HCT116 (cell line): ENCODE data around the gene BMPER. TPM values are rescaled to one million over a fixed set of nuclear protein-coding genes. Genes with fewer than 3 reads are reported as not detected.

Experiments used
- ATAC-seq: fragments of 200-7000 bp; cut with Tn5 transposase; 2 replicates; pipeline ENCODE4 v1.9.1; 2020; ENCODE audit warnings: mild to moderate bottlenecking, moderate library complexity
- BruUV-seq: library from RNA; stranded (reverse); fragments of 400-500 nt; replicated peaks from 2 replicates; lab custom pipeline; 2021; lab: Mats Ljungman, UMichigan
- CTCF ChIA-PET: fragments of 300-600 bp; sonication (Branson Sonifier 250); formaldehyde crosslinking; loops from one replicate; lab custom pipeline; 2021; ENCODE audit warnings: antibody characterized with exemption; lab: Charles Lee
- POLR2A ChIA-PET: fragments of 300-600, 350-600 bp; sonication (Branson Sonifier 250); formaldehyde crosslinking; loops from one replicate; lab custom pipeline; 2021; ENCODE audit warnings: antibody characterized with exemption; lab: Charles Lee
- RAD21 ChIA-PET, 2 experiments: fragments of 300-600 bp; sonication (Branson Sonifier 250); formaldehyde crosslinking; loops; one replicate each; lab custom pipeline; 2023; ENCODE audit warnings: low total read pairs in 2 of 2; ENCODE audit not compliant: uncharacterized antibody in 2 of 2, unreplicated experiment in 2 of 2, low non-redundant PET in 1 of 2; lab: Charles Lee
- DNase-seq: peaks from one replicate; pipeline ENCODE4 v3.0.0-alpha.2; 2010; ENCODE audit warnings: low read depth, low spot score
- H2AFZ ChIP-seq: fragments of 200-600 bp; shearing (Covaris generic), sonication (generic); 2 replicates; pipeline ENCODE4 v1.6.1; 2017; ENCODE audit warnings: low read depth, mixed run types, mixed read lengths, antibody characterized with exemption, low read length; ENCODE audit not compliant: poor library complexity, severe bottlenecking
- H3K27ac ChIP-seq: 2 replicates; pipeline ENCODE4 v1.5.1; 2012; ENCODE audit warnings: low read depth, low read length
- H3K27me3 ChIP-seq: fragments of 200-600 bp; sonication (generic); 2 replicates; pipeline ENCODE4 v1.6.1; 2016; ENCODE audit warnings: mixed run types, low read length, mixed read lengths; ENCODE audit not compliant: insufficient read depth
- H3K36me3 ChIP-seq, 2 experiments: fragments of 200-500 bp in 1 of 2; fragments of 200-600 bp in 1 of 2; sonication (Bioruptor generic) in 1 of 2; sonication (generic) in 1 of 2; 2 replicates each; pipeline versions ENCODE4 v1.5.1 to v1.6.1; 2014 to 2016; ENCODE audit warnings: low read length in 2 of 2, inconsistent platforms in 1 of 2, mixed read lengths in 1 of 2, mixed run types in 1 of 2; ENCODE audit not compliant: insufficient read depth in 2 of 2, control insufficient read depth in 1 of 2
- H3K4me1 ChIP-seq, 2 experiments: fragments of 200-600 bp in 1 of 2; sonication (generic) in 1 of 2; 2 replicates each; pipeline versions ENCODE4 v1.5.1 to v1.6.1; 2012 to 2017; ENCODE audit warnings: low read length in 2 of 2, inconsistent platforms in 1 of 2, mild to moderate bottlenecking in 1 of 2, mixed read lengths in 1 of 2, mixed run types in 1 of 2, moderate library complexity in 1 of 2; ENCODE audit not compliant: insufficient read depth in 2 of 2, control insufficient read depth in 1 of 2
- H3K4me2 ChIP-seq: fragments of 200-600 bp; sonication (generic); 2 replicates; pipeline ENCODE4 v1.6.1; 2017; ENCODE audit warnings: mixed run types, low read length, mixed read lengths
- H3K4me3 ChIP-seq, 2 experiments: fragments of 200-600 bp in 1 of 2; sonication (generic) in 1 of 2; replicated peaks in 1 of 2; 2 replicates each; pipeline ENCODE4 v1.5.1; 2011 to 2016; ENCODE audit warnings: low read length in 2 of 2, control low read depth in 1 of 2, low read depth in 1 of 2, mild to moderate bottlenecking in 1 of 2, mixed read lengths in 1 of 2, mixed run types in 1 of 2
- H3K79me2 ChIP-seq: fragments of 200-600 bp; sonication (generic); 2 replicates; pipeline ENCODE4 v1.6.1; 2017; ENCODE audit warnings: mild to moderate bottlenecking, mixed run types, low read length, moderate library complexity, mixed read lengths; ENCODE audit not compliant: insufficient read depth
- H3K9ac ChIP-seq: fragments of 200-600 bp; sonication (generic); 2 replicates; pipeline ENCODE4 v1.6.1; 2016; ENCODE audit warnings: low read length, mixed read lengths
- H3K9me2 ChIP-seq: fragments of 200-600 bp; sonication (generic), shearing (Covaris generic); 2 replicates; pipeline ENCODE4 v1.6.1; 2017; ENCODE audit warnings: mixed run types, mild to moderate bottlenecking, moderate library complexity; ENCODE audit not compliant: insufficient read depth
- H3K9me3 ChIP-seq, 2 experiments: fragments of 200-500 bp in 1 of 2; fragments of 200-600 bp in 1 of 2; sonication (Bioruptor generic) in 1 of 2; sonication (generic) in 1 of 2; 2 replicates each; pipeline ENCODE4 v1.6.1; 2014 to 2017; ENCODE audit warnings: low read length in 2 of 2, mixed read lengths in 2 of 2, inconsistent platforms in 1 of 2, low read depth in 1 of 2, mild to moderate bottlenecking in 1 of 2, mixed run types in 1 of 2, moderate library complexity in 1 of 2; ENCODE audit not compliant: control insufficient read depth in 1 of 2, insufficient read depth in 1 of 2
- H4K20me1 ChIP-seq: fragments of 200-600 bp; sonication (generic), shearing (Covaris generic); 2 replicates; pipeline ENCODE4 v1.6.1; 2017; ENCODE audit warnings: mixed run types, mild to moderate bottlenecking, moderate library complexity; ENCODE audit not compliant: insufficient read depth
- CBX3 ChIP-seq: IDR thresholded peaks from 2 replicates; pipeline ENCODE4 v1.6.1; 2012; ENCODE audit warnings: low read depth
- CEBPB ChIP-seq: IDR thresholded peaks from 2 replicates; pipeline ENCODE4 v1.6.1; 2012; ENCODE audit warnings: low read depth
- EGR1 ChIP-seq: IDR thresholded peaks from 2 replicates; pipeline ENCODE4 v1.6.1; 2012; ENCODE audit warnings: low read depth
- ELF1 ChIP-seq: IDR thresholded peaks from 2 replicates; pipeline ENCODE4 v1.6.1; 2012; ENCODE audit warnings: low read depth, borderline replicate concordance
- EZH2 ChIP-seq: fragments of 200-600 bp; sonication (generic); IDR thresholded peaks from 2 replicates; pipeline ENCODE4 v1.6.1; 2017; ENCODE audit warnings: antibody characterized with exemption, mixed run types
- EZH2phosphoT487 ChIP-seq: fragments of 200-600 bp; IDR thresholded peaks from 2 replicates; pipeline ENCODE4 v1.6.1; 2018; ENCODE audit warnings: antibody characterized with exemption, borderline replicate concordance
- FOSL1 ChIP-seq: IDR thresholded peaks from 2 replicates; pipeline ENCODE4 v1.6.1; 2012; ENCODE audit warnings: low read depth
- POLR2A ChIP-seq: IDR thresholded peaks from 2 replicates; pipeline ENCODE4 v1.7.0; 2011; ENCODE audit warnings: borderline replicate concordance; ENCODE audit not compliant: insufficient read depth, insufficient read length; ENCODE audit errors: extremely low read depth
- RAD21 ChIP-seq: IDR thresholded peaks from 2 replicates; pipeline ENCODE4 v1.6.1; 2012; ENCODE audit warnings: low read depth, mild to moderate bottlenecking
- SIN3A ChIP-seq: IDR thresholded peaks from 2 replicates; pipeline ENCODE4 v1.6.1; 2012; ENCODE audit warnings: low read depth
- SP1 ChIP-seq: IDR thresholded peaks from 2 replicates; pipeline ENCODE4 v1.6.1; 2012; ENCODE audit warnings: low read depth
- ZNF274 ChIP-seq: fragments of 200-500 bp; sonication (Bioruptor generic); IDR thresholded peaks from 2 replicates; pipeline ENCODE4 v1.6.1; 2014; ENCODE audit warnings: mild to moderate bottlenecking, low read depth, low read length, inconsistent platforms
- intact Hi-C: fragments of 100-400 bp; cut with micrococcal nuclease; formaldehyde crosslinking; loops from 2 replicates; pipeline ENCODE4 v1.10.0; 2022
- total RNA-seq: library from RNA; stranded (reverse); gene quantifications from one replicate; pipeline ENCODE4 v1.2.1, GENCODE V29; 2021; ENCODE audit not compliant: unreplicated experiment
- TF ChIP-seq, protein P1 (sequence below): IDR thresholded peaks from 2 replicates; pipeline ENCODE4 v1.6.1; 2011; ENCODE audit warnings: mild to moderate bottlenecking, low read length, moderate library complexity; ENCODE audit not compliant: insufficient replicate concordance; ENCODE audit errors: extremely low read depth
- TF ChIP-seq, protein P2 (sequence below), 3 experiments: fragments of 200-600 bp in 1 of 3; sonication (generic) in 1 of 3; IDR thresholded peaks in 2 of 3; conservative IDR thresholded peaks in 1 of 3; 2 replicates each; pipeline ENCODE4 v1.5.1; 2012 to 2017; ENCODE audit warnings: low read depth in 2 of 3, low read length in 2 of 3, antibody characterized with exemption in 1 of 3, borderline replicate concordance in 1 of 3, control low read depth in 1 of 3, mild to moderate bottlenecking in 1 of 3, mixed read lengths in 1 of 3, mixed run types in 1 of 3, moderate library complexity in 1 of 3; ENCODE audit not compliant: insufficient read depth in 1 of 3
- TF ChIP-seq, protein P3 (sequence below): IDR thresholded peaks from 2 replicates; pipeline ENCODE4 v1.6.1; 2012

The BMPER gene
- total RNA-seq, 1 experiment from 2014 or later, result not detected

DNA sequence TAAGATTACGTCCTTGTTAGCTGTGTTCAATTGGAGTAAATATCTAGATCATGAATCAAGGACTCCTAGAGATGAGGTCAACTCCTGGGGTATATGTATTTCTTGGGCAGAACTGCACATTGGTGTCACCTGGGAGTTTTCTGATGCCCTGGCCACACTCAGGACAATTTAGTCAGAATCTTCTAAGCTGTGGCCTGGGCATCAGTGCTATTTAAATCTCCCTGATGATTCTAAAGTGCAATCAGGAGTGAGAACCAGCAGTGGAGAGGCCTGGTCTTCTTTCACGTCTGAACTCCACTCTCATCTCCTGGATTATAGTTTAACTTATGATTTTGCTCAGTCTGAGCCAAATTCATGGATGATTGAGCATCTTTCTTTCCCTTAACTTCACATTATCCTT is 218.0 kb downstream of the BMPER start:
- ChIA-PET POLR2A (no interaction called here), RAD21 (no interaction called here), CTCF (no interaction called here)
- peaks cover 3 to 7% of the 10 kb centered on the region in 2 experiments for H3K9me3 ChIP-seq
- H3K4me2 ChIP-seq, result no peak overlapping the region
- ATAC-seq (no peak), DNase-seq (no peak)
- BruUV-seq, result no TSS peak
- no peaks in the 10 kb centered on the region for H3K36me3 ChIP-seq
- H3K27ac ChIP-seq, result no peak overlapping the region
- TF ChIP-seq CEBPB, result no peak
- TF ChIP-seq SIN3A, result no peak
- TF ChIP-seq ELF1, result no peak
- no peak for TF ChIP-seq EGR1
- TF ChIP-seq EZH2, result no peak
- TF ChIP-seq, protein P1, sequence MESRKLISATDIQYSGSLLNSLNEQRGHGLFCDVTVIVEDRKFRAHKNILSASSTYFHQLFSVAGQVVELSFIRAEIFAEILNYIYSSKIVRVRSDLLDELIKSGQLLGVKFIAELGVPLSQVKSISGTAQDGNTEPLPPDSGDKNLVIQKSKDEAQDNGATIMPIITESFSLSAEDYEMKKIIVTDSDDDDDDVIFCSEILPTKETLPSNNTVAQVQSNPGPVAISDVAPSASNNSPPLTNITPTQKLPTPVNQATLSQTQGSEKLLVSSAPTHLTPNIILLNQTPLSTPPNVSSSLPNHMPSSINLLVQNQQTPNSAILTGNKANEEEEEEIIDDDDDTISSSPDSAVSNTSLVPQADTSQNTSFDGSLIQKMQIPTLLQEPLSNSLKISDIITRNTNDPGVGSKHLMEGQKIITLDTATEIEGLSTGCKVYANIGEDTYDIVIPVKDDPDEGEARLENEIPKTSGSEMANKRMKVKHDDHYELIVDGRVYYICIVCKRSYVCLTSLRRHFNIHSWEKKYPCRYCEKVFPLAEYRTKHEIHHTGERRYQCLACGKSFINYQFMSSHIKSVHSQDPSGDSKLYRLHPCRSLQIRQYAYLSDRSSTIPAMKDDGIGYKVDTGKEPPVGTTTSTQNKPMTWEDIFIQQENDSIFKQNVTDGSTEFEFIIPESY, result no peak
- no peak for TF ChIP-seq POLR2A
- no peak for TF ChIP-seq CBX3
- H3K79me2 ChIP-seq, result no peaks in the 10 kb centered on the region
- H4K20me1 ChIP-seq, result no peaks in the 10 kb centered on the region
- intact Hi-C loops, result no loop called here
- no peaks in the 10 kb centered on the region for H3K4me1 ChIP-seq
- no peaks in the 10 kb centered on the region for H3K9me2 ChIP-seq
- no peak overlapping the region for H3K4me3 ChIP-seq
- no peaks in the 10 kb centered on the region for H3K27me3 ChIP-seq
- no peak overlapping the region for H2AFZ ChIP-seq
- H3K9ac ChIP-seq, result no peak overlapping the region

DNA sequence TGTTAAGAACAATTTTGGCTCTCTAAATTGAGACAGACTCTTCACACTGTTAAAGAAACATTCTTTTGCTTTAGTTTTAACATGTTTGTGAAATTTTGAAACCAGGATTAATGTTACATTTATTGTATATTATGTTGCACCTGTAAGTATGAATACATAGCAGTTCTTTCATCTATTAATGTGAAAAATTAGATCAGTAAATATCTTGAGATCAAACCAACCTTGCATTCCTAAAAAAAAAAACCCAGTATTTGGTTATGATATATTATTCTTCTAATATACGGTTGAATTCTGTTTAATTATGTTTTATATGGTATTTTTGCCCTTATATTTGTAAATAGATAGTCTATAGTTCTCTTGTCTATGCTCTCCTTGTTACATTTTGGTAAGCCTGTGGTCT is 219.4 kb downstream of the BMPER start:
- no peak overlapping the region for H3K4me3 ChIP-seq
- peaks cover 3 to 7% of the 10 kb centered on the region in 2 experiments for H3K9me3 ChIP-seq
- ChIA-PET CTCF (no interaction called here), POLR2A (no interaction called here), RAD21 (no interaction called here)
- no peaks in the 10 kb centered on the region for H3K79me2 ChIP-seq
- no peak overlapping the region for H3K4me2 ChIP-seq
- no peak overlapping the region for H2AFZ ChIP-seq
- ATAC-seq (no peak), DNase-seq (no peak)
- BruUV-seq, result no TSS peak
- no peak overlapping the region for H3K27ac ChIP-seq
- no peaks in the 10 kb centered on the region for H3K36me3 ChIP-seq
- no peak overlapping the region for H3K9ac ChIP-seq
- H4K20me1 ChIP-seq, result no peaks in the 10 kb centered on the region
- no peaks in the 10 kb centered on the region for H3K9me2 ChIP-seq
- H3K4me1 ChIP-seq, result no peaks in the 10 kb centered on the region
- no peaks in the 10 kb centered on the region for H3K27me3 ChIP-seq
- intact Hi-C loops, result no loop called here
- no peak for TF ChIP-seq RAD21
- TF ChIP-seq ZNF274, result no peak
- TF ChIP-seq, protein P2, sequence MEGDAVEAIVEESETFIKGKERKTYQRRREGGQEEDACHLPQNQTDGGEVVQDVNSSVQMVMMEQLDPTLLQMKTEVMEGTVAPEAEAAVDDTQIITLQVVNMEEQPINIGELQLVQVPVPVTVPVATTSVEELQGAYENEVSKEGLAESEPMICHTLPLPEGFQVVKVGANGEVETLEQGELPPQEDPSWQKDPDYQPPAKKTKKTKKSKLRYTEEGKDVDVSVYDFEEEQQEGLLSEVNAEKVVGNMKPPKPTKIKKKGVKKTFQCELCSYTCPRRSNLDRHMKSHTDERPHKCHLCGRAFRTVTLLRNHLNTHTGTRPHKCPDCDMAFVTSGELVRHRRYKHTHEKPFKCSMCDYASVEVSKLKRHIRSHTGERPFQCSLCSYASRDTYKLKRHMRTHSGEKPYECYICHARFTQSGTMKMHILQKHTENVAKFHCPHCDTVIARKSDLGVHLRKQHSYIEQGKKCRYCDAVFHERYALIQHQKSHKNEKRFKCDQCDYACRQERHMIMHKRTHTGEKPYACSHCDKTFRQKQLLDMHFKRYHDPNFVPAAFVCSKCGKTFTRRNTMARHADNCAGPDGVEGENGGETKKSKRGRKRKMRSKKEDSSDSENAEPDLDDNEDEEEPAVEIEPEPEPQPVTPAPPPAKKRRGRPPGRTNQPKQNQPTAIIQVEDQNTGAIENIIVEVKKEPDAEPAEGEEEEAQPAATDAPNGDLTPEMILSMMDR (IDR thresholded peaks at IDR 0.05 in 2 of 3, conservative IDR thresholded peaks at IDR 0.05 in 1 of 3; ENCODE audit: borderline replicate concordance in 1 of 3, insufficient read depth in 1 of 3, low read depth in 2 of 3, low read length in 2 of 3), result no peak
- TF ChIP-seq EZH2phosphoT487, result no peak
- no peak for TF ChIP-seq FOSL1
- no peak for TF ChIP-seq SIN3A
- TF ChIP-seq, protein P1, result no peak
- no peak for TF ChIP-seq EGR1
- TF ChIP-seq, protein P3, sequence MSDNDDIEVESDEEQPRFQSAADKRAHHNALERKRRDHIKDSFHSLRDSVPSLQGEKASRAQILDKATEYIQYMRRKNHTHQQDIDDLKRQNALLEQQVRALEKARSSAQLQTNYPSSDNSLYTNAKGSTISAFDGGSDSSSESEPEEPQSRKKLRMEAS, result no peak
- no peak for TF ChIP-seq SP1
- no peak for TF ChIP-seq CEBPB
